ENCODE data around the gene PLLP. TPM values are rescaled to one million over a fixed set of nuclear protein-coding genes. Genes with fewer than 3 reads are reported as not detected.

PLLP gene
- total RNA-seq, 2 donors from 2014 or later = 5.9 to 9.1 TPM

DNA sequence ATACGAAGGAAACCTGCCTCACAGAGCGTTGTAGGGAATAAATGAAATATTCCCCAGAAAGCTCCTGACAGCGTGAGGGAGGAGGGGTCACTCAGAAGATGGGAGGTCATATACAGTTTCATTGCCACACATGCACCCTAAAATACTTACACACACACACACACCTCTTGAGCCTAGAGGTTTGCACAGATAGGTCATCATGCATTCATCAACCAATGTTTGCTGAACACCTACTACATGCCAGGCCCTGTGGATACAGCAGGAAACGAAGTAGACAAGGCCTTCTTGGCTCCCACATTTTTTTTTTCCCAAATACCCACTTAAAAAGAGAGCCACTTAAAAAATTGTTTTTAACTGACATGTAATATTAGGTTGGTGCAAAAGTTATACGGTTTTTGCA, 907 bp upstream of the PLLP start:
- Histone ChIP-seq H3K4me1 (ENCODE audit: control insufficient read depth, insufficient read depth, low read length) (no peaks in the 10 kb centered on the region), H3K27me3 (ENCODE audit: control insufficient read depth, insufficient read depth, low read length, poor library complexity, severe bottlenecking) (peaks cover 19% of the 10 kb centered on the region), H3K9ac (ENCODE audit: extremely low read depth, low read length, poor library complexity, severe bottlenecking) (no peak overlapping the region), H3K36me3 (ENCODE audit: control insufficient read depth, insufficient read depth, low read length) (no peaks in the 10 kb centered on the region), H3K9me3 (ENCODE audit: control insufficient read depth, low read length) (no peaks in the 10 kb centered on the region), H3K4me3 (ENCODE audit: low read length) (peak overlapping the region; percentile 80), H3K27ac (ENCODE audit: low read depth, low read length) (no peak overlapping the region)
- 80 to 83% methylated on average over 1 to 5 of the region's 5 CpGs for WGBS, 2 experiments (ENCODE audit: insufficient coverage in 1 of 2, insufficient read length in 1 of 2)
- no peaks in the 10 kb centered on the region for H3K9me3 Mint-ChIP-seq
- H3K4me1 Mint-ChIP-seq = peaks cover 7% of the 10 kb centered on the region
- H3K4me3 Mint-ChIP-seq = peak overlapping the region; percentile 66
- H3K27me3 Mint-ChIP-seq (ENCODE audit: insufficient read depth) = peaks cover 45% of the 10 kb centered on the region
- no peak for DNase-seq
- no peak overlapping the region for H3K27ac Mint-ChIP-seq
- no peaks in the 10 kb centered on the region for H3K36me3 Mint-ChIP-seq (ENCODE audit: low read depth)
- TF ChIP-seq CTCF (conservative IDR thresholded peaks at IDR 0.05) = no peak

DNA sequence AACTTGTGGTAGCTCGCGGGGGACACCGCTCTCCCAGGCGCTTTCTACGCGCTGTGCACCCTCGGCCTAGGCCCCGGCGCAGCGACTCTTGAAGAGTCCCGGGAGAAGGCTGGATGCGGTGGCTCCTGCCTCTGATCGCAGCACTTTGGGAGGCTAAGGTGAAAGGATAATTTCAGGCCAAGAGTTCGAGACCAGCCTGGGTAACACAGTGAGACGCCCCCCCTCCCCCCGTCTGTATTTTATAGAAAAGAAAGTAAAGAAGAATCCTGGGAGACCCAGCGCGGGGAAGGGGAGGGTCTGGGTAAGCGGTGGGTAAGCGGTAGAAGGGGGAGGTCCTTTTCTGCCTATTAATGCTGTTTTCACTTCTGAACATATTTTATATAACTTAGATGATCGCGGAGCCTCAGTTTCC, 486 bp upstream of the PLLP start:
- H3K4me3 Mint-ChIP-seq = peak overlapping the region; percentile 66
- H3K9me3 Mint-ChIP-seq = no peaks in the 10 kb centered on the region
- no peaks in the 10 kb centered on the region for H3K36me3 Mint-ChIP-seq (ENCODE audit: low read depth)

GRCh38 chr16:57283959-57284208, 588 bp downstream of the PLLP start:
- H3K9ac ChIP-seq (ENCODE audit: extremely low read depth, low read length, poor library complexity, severe bottlenecking) = peak overlapping the region; percentile 55
- peak overlapping the region; percentile 80 for H3K4me3 ChIP-seq (ENCODE audit: low read length)
- H3K4me1 ChIP-seq (ENCODE audit: control insufficient read depth, insufficient read depth, low read length) = no peaks in the 10 kb centered on the region
- Mint-ChIP-seq H3K9me3 (no peaks in the 10 kb centered on the region), H3K4me1 (peaks cover 12% of the 10 kb centered on the region), H3K27ac (no peak overlapping the region), H3K36me3 (ENCODE audit: low read depth) (no peaks in the 10 kb centered on the region), H3K27me3 (ENCODE audit: insufficient read depth) (peaks cover 45% of the 10 kb centered on the region), H3K4me3 (peak overlapping the region; percentile 66)
- no peak for DNase-seq
- no peaks in the 10 kb centered on the region for H3K36me3 ChIP-seq (ENCODE audit: control insufficient read depth, insufficient read depth, low read length)
- no peak for TF ChIP-seq CTCF (conservative IDR thresholded peaks at IDR 0.05)
- no peak overlapping the region for H3K27ac ChIP-seq (ENCODE audit: low read depth, low read length)
- no peaks in the 10 kb centered on the region for H3K9me3 ChIP-seq (ENCODE audit: control insufficient read depth, low read length)
- WGBS, 2 experiments (ENCODE audit: insufficient coverage in 1 of 2, insufficient read length in 1 of 2) = 23 to 29% methylated on average over 8 to 14 of the region's 14 CpGs
- peaks cover 19% of the 10 kb centered on the region for H3K27me3 ChIP-seq (ENCODE audit: control insufficient read depth, insufficient read depth, low read length, poor library complexity, severe bottlenecking)

More for the DNA sequence above, 486 bp upstream of the PLLP start:
- no peak for TF ChIP-seq CTCF (conservative IDR thresholded peaks at IDR 0.05)
- Mint-ChIP-seq H3K27ac (no peak overlapping the region), H3K27me3 (ENCODE audit: insufficient read depth) (peaks cover 45% of the 10 kb centered on the region), H3K4me1 (peaks cover 10% of the 10 kb centered on the region)
- no peak for DNase-seq
- H3K9ac ChIP-seq (ENCODE audit: extremely low read depth, low read length, poor library complexity, severe bottlenecking) = peak overlapping the region; percentile 55
- peaks cover 19% of the 10 kb centered on the region for H3K27me3 ChIP-seq (ENCODE audit: control insufficient read depth, insufficient read depth, low read length, poor library complexity, severe bottlenecking)
- peak overlapping the region; percentile 80 for H3K4me3 ChIP-seq (ENCODE audit: low read length)
- no peaks in the 10 kb centered on the region for H3K9me3 ChIP-seq (ENCODE audit: control insufficient read depth, low read length)
- no peaks in the 10 kb centered on the region for H3K36me3 ChIP-seq (ENCODE audit: control insufficient read depth, insufficient read depth, low read length)
- WGBS, 2 experiments (ENCODE audit: insufficient coverage in 1 of 2, insufficient read length in 1 of 2) = 12 to 24% methylated on average over 3 to 22 of the region's 22 CpGs
- no peaks in the 10 kb centered on the region for H3K4me1 ChIP-seq (ENCODE audit: control insufficient read depth, insufficient read depth, low read length)
- no peak overlapping the region for H3K27ac ChIP-seq (ENCODE audit: low read depth, low read length)
